HG03520 (cell line): ENCODE data around the gene BICD1.

Source experiments
- ATAC-seq: cut with Tn5 transposase; IDR thresholded peaks from one replicate; pipeline ENCODE4 v1.9.1; 2021; ENCODE audit warnings: mild to moderate bottlenecking, moderate library complexity; ENCODE audit not compliant: unreplicated experiment

Gene BICD1

GRCh38 chr12:32140877-32141276, 34.2 kb downstream of the BICD1 start:
- ATAC-seq: no peak

GRCh38 chr12:32145096-32145495, 38.4 kb downstream of the BICD1 start:
- no peak for ATAC-seq

GRCh38 chr12:32146074-32146873, 39.6 kb downstream of the BICD1 start:
- peak; percentile 82 for ATAC-seq

- ATAC-seq: no peak
These were observed 41.7 kb downstream of the BICD1 start for GRCh38 chr12:32148372-32148771.

GRCh38 chr12:32149489-32149888, 42.8 kb downstream of the BICD1 start:
- ATAC-seq: no peak

GRCh38 chr12:32151086-32151485, 44.4 kb downstream of the BICD1 start:
- no peak for ATAC-seq

GRCh38 chr12:32151552-32151951, 44.9 kb downstream of the BICD1 start:
- ATAC-seq: no peak

GRCh38 chr12:32155041-32155440, 48.4 kb downstream of the BICD1 start:
- no peak for ATAC-seq

GRCh38 chr12:32155961-32156529, 49.4 kb downstream of the BICD1 start:
- no peak for ATAC-seq

GRCh38 chr12:32158525-32158924, 51.9 kb downstream of the BICD1 start:
- ATAC-seq: no peak

GRCh38 chr12:32159381-32159780, 52.7 kb downstream of the BICD1 start:
- ATAC-seq: no peak

- no peak for ATAC-seq
These were observed 53.3 kb downstream of the BICD1 start for GRCh38 chr12:32159925-32160324.

- ATAC-seq: no peak
These were observed 54.4 kb downstream of the BICD1 start for GRCh38 chr12:32161058-32161457.

GRCh38 chr12:32163596-32163995, 56.9 kb downstream of the BICD1 start:
- ATAC-seq: no peak

- no peak for ATAC-seq
These were observed 59.9 kb downstream of the BICD1 start for GRCh38 chr12:32166510-32166909.

GRCh38 chr12:32170437-32170998, 63.9 kb downstream of the BICD1 start:
- no peak for ATAC-seq

- ATAC-seq: no peak
These were observed 64.6 kb downstream of the BICD1 start for GRCh38 chr12:32171211-32171610.

GRCh38 chr12:32176606-32177005, 70.0 kb downstream of the BICD1 start:
- ATAC-seq: no peak

- ATAC-seq: no peak
These were observed 71.8 kb downstream of the BICD1 start for GRCh38 chr12:32178341-32179010.

- no peak for ATAC-seq
These were observed 72.4 kb downstream of the BICD1 start for GRCh38 chr12:32179011-32179395.

GRCh38 chr12:32181498-32182175, 75.0 kb downstream of the BICD1 start:
- no peak for ATAC-seq
